ENCODE measurements around the gene USO1. TPM values are rescaled to one million over a fixed set of nuclear protein-coding genes. Genes with fewer than 3 reads are reported as not detected.

USO1 gene
- total and polyA plus RNA-seq, 9 of the 15 experiments (the other 6 are each of a cell fraction or from before 2014, with no cell fraction given) = 19.3 to 97.8 (median 48.5) TPM

- TF ChIP-seq ATF7 (IDR thresholded peaks at IDR 0.05) = no peak
- no peak for TF ChIP-seq GTF2F1 (IDR thresholded peaks at IDR 0.05; ENCODE audit: low read depth, low read length)
- TF ChIP-seq ZNF280A (IDR thresholded peaks at IDR 0.05; ENCODE audit: low read depth, partially characterized antibody) = no peak
- peak in 2 of 3 experiments; percentile 58 to 63 for TF ChIP-seq YY1 (IDR thresholded peaks at IDR 0.05; ENCODE audit: borderline replicate concordance in 1 of 3, control insufficient read depth in 1 of 3, extremely low read depth in 1 of 3, insufficient read depth in 3 of 3, insufficient read length in 1 of 3, insufficient replicate concordance in 2 of 3, low read depth in 1 of 3, low read length in 2 of 3)
- TF ChIP-seq ELF1 (tag; IDR thresholded peaks at IDR 0.05) = peak; percentile 2; the same call in 1 of the 2 replicates
- TF ChIP-seq ATF1 (CRISPR knock-in tag; IDR thresholded peaks at IDR 0.05) = no peak
- no peak for TF ChIP-seq ATF1 (tag; IDR thresholded peaks at IDR 0.05)
- no peak for TF ChIP-seq FOXJ3 (CRISPR knock-in tag; IDR thresholded peaks at IDR 0.05)
- no peak for TF ChIP-seq PBX2 (CRISPR knock-in tag; IDR thresholded peaks at IDR 0.05; ENCODE audit: low read depth)
- TF ChIP-seq PBX2 (tag; conservative IDR thresholded peaks at IDR 0.05; ENCODE audit: low read depth) = 0 out of 2 replicates have a peak, but pooled peaks have one; percentile 19
- TF ChIP-seq NCOR1 (IDR thresholded peaks at IDR 0.05) = peak; percentile 13; the same call in 1 of the 2 replicates
- no peak for TF ChIP-seq SIN3B (IDR thresholded peaks at IDR 0.05; ENCODE audit: low read depth)
- TF ChIP-seq SAP30 (IDR thresholded peaks at IDR 0.05; ENCODE audit: borderline replicate concordance, insufficient read depth, low read depth, low read length, poor library complexity, severe bottlenecking) = peak; percentile 44
- peak; percentile 63; the same call in 1 of the 2 replicates for TF ChIP-seq PHB (CRISPR knock-in tag; IDR thresholded peaks at IDR 0.05)
- no peak for TF ChIP-seq HMGN3 (IDR thresholded peaks at IDR 0.05; ENCODE audit: borderline replicate concordance, extremely low read depth, insufficient read length, low read depth, low read length)
- TF ChIP-seq TAF1 (IDR thresholded peaks at IDR 0.05; ENCODE audit: control insufficient read depth, extremely low read depth, insufficient read depth, low read length, severe bottlenecking) = peak; percentile 57
- no peak for TF ChIP-seq U2AF1 (optimal IDR thresholded peaks at IDR 0.05; ENCODE audit: low read depth, low read length)
- peak; percentile 60 for TF ChIP-seq SUPT5H (IDR thresholded peaks at IDR 0.05)
Measured at GRCh38 chr4:75724867-75725724, 719 bp downstream of the USO1 start (continued).
